GM18909 (cell line): Measurements from ENCODE around the gene SNRNP48.
A peak's percentile ranks its signal among the peaks of the same experiment; 100 is the strongest.

Source experiments
- ATAC-seq: cut with Tn5 transposase; IDR thresholded peaks from one replicate; pipeline ENCODE4 v1.9.1; 2021; ENCODE audit warnings: mild to moderate bottlenecking; ENCODE audit not compliant: unreplicated experiment, poor library complexity

SNRNP48 gene

GRCh38 chr6:7639427-7639826 is 49.4 kb downstream of the SNRNP48 start:
- ATAC-seq, result no peak

DNA sequence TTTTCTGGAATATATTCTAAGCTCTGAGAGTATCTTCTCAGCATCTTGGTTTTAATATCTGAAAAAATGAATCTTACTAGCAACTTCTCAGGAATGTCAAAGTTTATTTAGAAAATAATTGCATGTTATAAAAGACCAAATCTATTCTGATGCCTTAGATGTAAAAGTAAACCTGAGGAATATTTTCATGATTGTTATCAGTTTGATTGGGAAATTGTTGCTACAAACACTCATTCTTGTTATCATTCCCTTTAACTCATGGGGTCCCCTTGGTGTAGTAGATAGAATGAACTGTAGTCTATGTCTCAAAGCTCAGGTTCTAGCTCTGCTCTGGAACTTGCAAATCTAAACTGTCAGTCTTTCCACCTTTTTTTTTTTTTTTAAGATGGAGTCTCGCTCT is 50.0 kb downstream of the SNRNP48 start:
- ATAC-seq, result no peak

- ATAC-seq, result no peak
These were observed 50.9 kb downstream of the SNRNP48 start for GRCh38 chr6:7640607-7641577.

- ATAC-seq, result no peak
These were observed 52.8 kb downstream of the SNRNP48 start for GRCh38 chr6:7642791-7643190.

GRCh38 chr6:7644417-7644816 is 54.4 kb downstream of the SNRNP48 start:
- ATAC-seq, result no peak

DNA sequence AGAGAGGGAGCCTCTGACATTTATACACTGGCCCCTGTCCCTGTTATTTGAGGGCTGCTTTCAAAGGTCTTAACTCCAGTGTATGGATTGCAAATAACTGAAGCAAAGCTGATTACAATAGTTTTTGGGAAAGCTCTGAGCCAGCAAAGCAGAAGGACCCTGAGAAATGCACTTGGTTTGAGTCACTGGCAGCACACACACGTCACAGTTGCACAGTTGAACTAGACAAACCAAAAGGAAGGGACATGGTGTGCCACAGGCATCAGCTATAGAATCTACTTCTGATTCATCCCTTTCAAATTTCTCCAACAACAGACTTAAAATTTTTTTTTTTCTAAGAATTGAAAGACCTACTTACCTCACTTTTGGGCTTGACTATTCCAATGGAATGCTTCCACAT is 56.4 kb downstream of the SNRNP48 start:
- no peak for ATAC-seq

DNA sequence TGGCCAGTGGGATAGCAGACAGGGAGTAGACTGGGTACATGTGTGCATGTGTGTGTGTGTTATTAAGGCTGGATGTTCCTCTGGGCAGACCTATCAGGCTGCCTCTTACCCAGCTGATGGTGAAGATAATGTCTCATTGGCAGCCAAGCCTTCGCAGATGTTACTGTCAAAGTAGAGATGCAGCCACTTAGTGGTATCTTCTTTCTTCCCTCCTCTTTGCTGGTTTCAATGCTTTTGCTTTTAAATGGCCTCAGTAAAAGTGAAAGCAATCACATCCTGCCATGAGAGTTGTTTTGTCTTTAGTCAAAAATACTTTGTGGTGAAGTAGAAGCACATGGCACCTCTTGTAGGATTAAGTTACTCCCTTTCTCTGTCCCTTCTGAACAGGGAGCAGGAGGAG is 57.5 kb downstream of the SNRNP48 start:
- peak; percentile 72 for ATAC-seq

- ATAC-seq, result no peak
These were observed 59.2 kb downstream of the SNRNP48 start for GRCh38 chr6:7649037-7649810.

DNA sequence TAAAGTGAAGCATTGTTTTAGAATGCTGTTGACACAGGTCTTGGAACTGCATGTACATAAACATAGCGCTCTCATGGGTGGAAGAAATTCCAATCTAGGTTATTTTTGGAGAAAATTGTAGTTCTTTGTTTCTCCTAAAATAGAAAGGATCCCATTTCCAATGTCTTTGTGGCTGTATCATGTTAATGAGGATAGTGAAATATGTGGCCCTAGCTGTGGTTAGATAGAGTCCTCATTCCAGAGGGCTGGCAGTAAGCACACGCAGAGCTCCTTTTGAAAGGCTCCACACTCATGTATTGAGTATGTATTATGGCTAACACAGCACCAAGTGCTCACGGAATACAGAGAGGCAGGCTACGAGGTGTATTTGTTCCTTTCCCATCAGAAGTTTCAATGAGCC is 60.9 kb downstream of the SNRNP48 start:
- ATAC-seq, result no peak

- ATAC-seq, result no peak
These were observed 63.0 kb downstream of the SNRNP48 start for GRCh38 chr6:7652957-7653356.

- no peak for ATAC-seq
These were observed 66.4 kb downstream of the SNRNP48 start for GRCh38 chr6:7656355-7656754.

- ATAC-seq, result no peak
These were observed 68.5 kb downstream of the SNRNP48 start for GRCh38 chr6:7658543-7658942.

GRCh38 chr6:7661364-7661763 is 71.4 kb downstream of the SNRNP48 start:
- no peak for ATAC-seq
